Measurements from ENCODE around the gene NBR1.

GRCh38 chr17:43213545-43213944, 42.5 kb downstream of the NBR1 start:
- no peak for TF ChIP-seq POLR2A (IDR thresholded peaks at IDR 0.05; ENCODE audit: low read length)
- no peak for TF ChIP-seq GATA1 (IDR thresholded peaks at IDR 0.05; ENCODE audit: low read depth, low read length)

Data from erythroblast (primary cell).